H1 (cell line): ENCODE data around the gene PLXDC2. TPM values are rescaled to one million over a fixed set of nuclear protein-coding genes. Genes with fewer than 3 reads are reported as not detected.

Source experiments
- CTCF ChIA-PET: fragments of 300-600 bp; sonication (Branson Sonifier 250); formaldehyde crosslinking; loops from one replicate; lab custom pipeline; 2021; ENCODE audit not compliant: partially characterized antibody; lab: Charles Lee
- POLR2A ChIA-PET: fragments of 300-600 bp; sonication (Branson Sonifier 250); formaldehyde crosslinking; loops from one replicate; lab custom pipeline; 2021; ENCODE audit warnings: inconsistent platforms; ENCODE audit not compliant: partially characterized antibody; lab: Charles Lee
- DNase-seq, 2 experiments: peaks; one replicate each; pipeline versions ENCODE4 v3.0.0 to v3.0.0-alpha.2; 2010 to 2022; ENCODE audit warnings: low spot score in 2 of 2, low read depth in 1 of 2, mixed read lengths in 1 of 2
- FAIRE-seq: peaks from 2 replicates; lab custom pipeline; 2011; peaks lifted over from hg19 to GRCh38; lab: Jason Lieb, UNC
- H2AFZ ChIP-seq: 2 replicates; pipeline ENCODE4 v1.8.1; 2012; ENCODE audit warnings: low read length, inconsistent platforms
- H2AK5ac ChIP-seq: 2 replicates; pipeline ENCODE4 v1.6.1; 2013; ENCODE audit warnings: low read depth, low read length
- H2BK120ac ChIP-seq: replicated peaks from 2 replicates; pipeline ENCODE3; 2013; ENCODE audit warnings: low read depth, low read length, inconsistent platforms
- H2BK12ac ChIP-seq: 2 replicates; pipeline ENCODE4 v1.6.1; 2013; ENCODE audit warnings: low read depth, low read length
- H2BK15ac ChIP-seq: 2 replicates; pipeline ENCODE4 v1.6.1; 2013; ENCODE audit warnings: low read length
- H2BK20ac ChIP-seq: 2 replicates; pipeline ENCODE4 v1.6.1; 2013; ENCODE audit warnings: low read length
- H2BK5ac ChIP-seq: 2 replicates; pipeline ENCODE4 v1.6.1; 2013; ENCODE audit warnings: low read depth, low read length
- H3K14ac ChIP-seq: 2 replicates; pipeline ENCODE4 v1.6.1; 2013; ENCODE audit warnings: inconsistent platforms; ENCODE audit not compliant: insufficient read length
- H3K18ac ChIP-seq: 2 replicates; pipeline ENCODE4 v1.6.1; 2013; ENCODE audit warnings: low read length; ENCODE audit errors: extremely low read depth
- H3K23ac ChIP-seq: 2 replicates; pipeline ENCODE4 v1.6.1; 2013; ENCODE audit warnings: inconsistent platforms; ENCODE audit not compliant: insufficient read length
- H3K23me2 ChIP-seq: 2 replicates; pipeline ENCODE4 v1.6.1; 2013; ENCODE audit warnings: low read depth, low read length
- H3K27ac ChIP-seq: 2 replicates; pipeline ENCODE4 v1.6.1; 2011; ENCODE audit warnings: low read depth, low read length, inconsistent platforms
- H3K27me3 ChIP-seq, 4 experiments: replicated peaks in 1 of 4; 1 replicate in 1 of 4; 2 replicates in 3 of 4; pipeline versions ENCODE4 v1.6.1 to v1.8.1; 2011 to 2013; ENCODE audit warnings: low read length in 3 of 4, mild to moderate bottlenecking in 3 of 4, inconsistent platforms in 2 of 4, mixed read lengths in 2 of 4, moderate library complexity in 1 of 4; ENCODE audit not compliant: control insufficient read depth in 3 of 4, insufficient read depth in 3 of 4; ENCODE audit errors: extremely low read depth in 1 of 4
- H3K36me3 ChIP-seq, 4 experiments: 2 replicates each; pipeline versions ENCODE4 v1.6.1 to v1.8.1; 2011 to 2013; ENCODE audit warnings: mild to moderate bottlenecking in 4 of 4, low read length in 3 of 4, moderate library complexity in 2 of 4, control low read depth in 1 of 4, inconsistent platforms in 1 of 4; ENCODE audit not compliant: insufficient read depth in 4 of 4, control insufficient read depth in 2 of 4
- H3K4ac ChIP-seq: replicated peaks from 2 replicates; pipeline ENCODE3; 2013; ENCODE audit warnings: low read length, low read depth, mixed read lengths, inconsistent platforms; ENCODE audit not compliant: insufficient read length
- H3K4me1 ChIP-seq, 4 experiments: replicated peaks in 1 of 4; 1 replicate in 1 of 4; 2 replicates in 3 of 4; pipeline versions ENCODE4 v1.6.1 to v1.8.1; 2011 to 2013; ENCODE audit warnings: low read length in 3 of 4, inconsistent platforms in 2 of 4, mixed read lengths in 1 of 4; ENCODE audit not compliant: insufficient read depth in 4 of 4, control insufficient read depth in 3 of 4
- H3K4me2 ChIP-seq, 2 experiments: 2 replicates each; pipeline versions ENCODE4 v1.6.1 to v1.8.1; 2011 to 2013; ENCODE audit warnings: low read depth in 2 of 2, low read length in 2 of 2, control low read depth in 1 of 2, inconsistent platforms in 1 of 2, mild to moderate bottlenecking in 1 of 2; ENCODE audit not compliant: insufficient read depth in 1 of 2
- H3K4me3 ChIP-seq, 4 experiments: fragments of 200-600, 300-600 bp in 1 of 4; sonication (generic), shearing (Covaris generic), sonication (Bioruptor Twin) in 1 of 4; 2 replicates each; pipeline versions ENCODE4 v1.5.1 to v1.8.1; 2011 to 2016; ENCODE audit warnings: low read length in 4 of 4, low read depth in 3 of 4, control low read depth in 2 of 4, inconsistent platforms in 2 of 4, mild to moderate bottlenecking in 2 of 4, mixed read lengths in 1 of 4, moderate library complexity in 1 of 4; ENCODE audit not compliant: insufficient read depth in 2 of 4; ENCODE audit errors: extremely low read depth in 1 of 4
- H3K56ac ChIP-seq: replicated peaks from 2 replicates; pipeline ENCODE3; 2013; ENCODE audit warnings: low read depth, mild to moderate bottlenecking, mixed read lengths, low read length, inconsistent platforms; ENCODE audit not compliant: insufficient read length
- H3K79me1 ChIP-seq: 2 replicates; pipeline ENCODE4 v1.6.1; 2013; ENCODE audit warnings: low read depth, low read length, control low read depth
- H3K79me2 ChIP-seq, 2 experiments: 2 replicates each; pipeline versions ENCODE4 v1.6.1 to v1.8.1; 2012 to 2013; ENCODE audit warnings: low read length in 2 of 2, mild to moderate bottlenecking in 2 of 2, inconsistent platforms in 1 of 2; ENCODE audit not compliant: insufficient read depth in 2 of 2, control insufficient read depth in 1 of 2
- H3K9ac ChIP-seq, 4 experiments: replicated peaks in 1 of 4; 1 replicate in 1 of 4; 2 replicates in 3 of 4; pipeline versions ENCODE4 v1.6.1 to v1.8.1; 2011 to 2013; ENCODE audit warnings: low read depth in 3 of 4, low read length in 3 of 4, control low read depth in 2 of 4, mild to moderate bottlenecking in 2 of 4, moderate library complexity in 2 of 4, inconsistent platforms in 1 of 4; ENCODE audit errors: extremely low read depth in 1 of 4
- H3K9me3 ChIP-seq, 2 experiments: 2 replicates each; pipeline versions ENCODE4 v1.6.1 to v1.8.1; 2012 to 2013; ENCODE audit warnings: mild to moderate bottlenecking in 2 of 2, moderate library complexity in 2 of 2, control low read depth in 1 of 2, inconsistent platforms in 1 of 2, low read depth in 1 of 2, low read length in 1 of 2, mixed read lengths in 1 of 2; ENCODE audit not compliant: insufficient read depth in 2 of 2
- H4K20me1 ChIP-seq, 2 experiments: replicated peaks in 1 of 2; 2 replicates each; pipeline versions ENCODE3 to v1.8.1; 2011 to 2013; ENCODE audit warnings: inconsistent platforms in 2 of 2, low read length in 2 of 2, mild to moderate bottlenecking in 1 of 2; ENCODE audit not compliant: insufficient read depth in 2 of 2, control insufficient read depth in 1 of 2
- H4K5ac ChIP-seq: 2 replicates; pipeline ENCODE4 v1.6.1; 2013; ENCODE audit warnings: low read length, low read depth, mixed read lengths, inconsistent platforms; ENCODE audit not compliant: insufficient read length
- H4K8ac ChIP-seq: 2 replicates; pipeline ENCODE4 v1.8.0; 2013; ENCODE audit warnings: mild to moderate bottlenecking, moderate library complexity, low read length, inconsistent platforms; ENCODE audit not compliant: insufficient read depth; ENCODE audit errors: extremely low read depth
- H4K91ac ChIP-seq: replicated peaks from 2 replicates; pipeline ENCODE3; 2013; ENCODE audit warnings: low read length, mixed read lengths, inconsistent platforms; ENCODE audit not compliant: insufficient read length
- KDM5A ChIP-seq: fragments of 200-600 bp; IDR thresholded peaks from 2 replicates; pipeline ENCODE4 v1.7.1; 2012; ENCODE audit warnings: mild to moderate bottlenecking, low read length, inconsistent platforms, mixed read lengths
- WGBS, 2 experiments: shearing (Covaris generic) in 1 of 2; methylation state at CpG; one replicate each; pipeline versions ENCODE4 v1.1.6 to v1.1.7; 2013 to 2015; ENCODE audit warnings: low lambda C conversion rate in 2 of 2, mixed read lengths in 2 of 2, inconsistent platforms in 1 of 2, low coverage in 1 of 2, missing lambda C conversion rate in 1 of 2; ENCODE audit not compliant: insufficient replicate concordance in 2 of 2, insufficient coverage in 1 of 2, insufficient read length in 1 of 2; ENCODE audit errors: extremely low coverage in 1 of 2, missing lambda C conversion rate in 1 of 2; 5-methylcytosine and 5-hydroxymethylcytosine counted together
- polyA plus RNA-seq, 7 experiments: library from polyadenylated mRNA; depleted of rRNA in 3 of 7; stranded (reverse) in 5 of 7; unstranded in 2 of 7; fragments of >200 nt in 5 of 7; fragments of 200-250 nt in 2 of 7; gene quantifications; 1 replicate in 5 of 7; 2 replicates in 1 of 7; 4 replicates in 1 of 7; pipeline versions ENCODE4 v1.2.1 to v1.2.3, GENCODE V29; 2011 to 2013; ENCODE audit warnings: missing spikeins in 2 of 7, mixed read lengths in 2 of 7
- total RNA-seq: library from RNA; stranded (reverse); fragmentation: NEBNext Ultra II Directional; extraction: Animal tissue kit (Norgen Biotek cat#: 25700); gene quantifications from 2 replicates; pipeline ENCODE4 v1.2.1, GENCODE V29; 2021

The PLXDC2 gene
- total and polyA plus RNA-seq, 2 of the 8 experiments (the other 6 are each of a cell fraction or from before 2014, with no cell fraction given), result 23.0 to 40.5 TPM

- H4K8ac ChIP-seq, result no peak overlapping the region
- DNase-seq (no peak), FAIRE-seq (peak; percentile 7)
- H3K4me3 ChIP-seq, result peak overlapping the region in 1 of 4 experiments; percentile 39; a peak in 2 of 8 replicates
- H4K5ac ChIP-seq, result no peak overlapping the region
- no peak overlapping the region for H3K23ac ChIP-seq
- no peak overlapping the region for H4K91ac ChIP-seq
- POLR2A ChIA-PET, result interaction anchor here (0.6 to 1.2 kb wide), 2 partner anchors 20 to 680 kb away, joined by 3 read pairs; no protein-coding TSS in a partner anchor
- no peak overlapping the region for H2BK20ac ChIP-seq
- no peaks in the 10 kb centered on the region for H3K27me3 ChIP-seq
- H3K9ac ChIP-seq, result no peak overlapping the region
- H3K36me3 ChIP-seq, result no peaks in the 10 kb centered on the region
- peaks cover 6 to 98% of the 10 kb centered on the region in 2 experiments; a peak in 3 of 4 replicates for H3K79me2 ChIP-seq
- H2AFZ ChIP-seq, result no peak overlapping the region
- no peak overlapping the region for H3K4ac ChIP-seq
- CTCF ChIA-PET, result interaction anchor here (2.0 kb wide), 1 partner anchor 26 kb away, joined by 5 read pairs; no protein-coding TSS in a partner anchor
- no peak overlapping the region for H2BK120ac ChIP-seq
- no peaks in the 10 kb centered on the region for H3K23me2 ChIP-seq
- no peak overlapping the region for H2AK5ac ChIP-seq
- H2BK12ac ChIP-seq, result no peak overlapping the region
- WGBS, 2 experiments, result 5% methylated on average over 1 of the region's 1 CpG; no CpG with 5 or more reads in 1 of the 2 experiments
- peak overlapping the region; percentile 43 to 51; a peak in 3 of 4 replicates for H3K4me2 ChIP-seq
- no peaks in the 10 kb centered on the region for H3K9me3 ChIP-seq
- H3K56ac ChIP-seq, result peak overlapping the region; percentile 14
- H3K14ac ChIP-seq, result no peak overlapping the region
- H3K79me1 ChIP-seq, result 0 out of 2 replicates have a peak, but pooled peaks cover 2% of the 10 kb centered on the region
- no peak overlapping the region for H3K27ac ChIP-seq
- H3K4me1 ChIP-seq, result peaks cover 0 to 42% (median 11%) of the 10 kb centered on the region in 4 experiments; a peak in 4 of 7 replicates
- no peak overlapping the region for H2BK15ac ChIP-seq
- no peaks in the 10 kb centered on the region for H4K20me1 ChIP-seq
- H2BK5ac ChIP-seq, result no peak overlapping the region
- no peak overlapping the region; the same call in 1 of the 2 replicates for H3K18ac ChIP-seq
- no peak for TF ChIP-seq KDM5A
Observed at GRCh38 chr10:19843487-19843886, 27.3 kb downstream of the PLXDC2 start.
